ENCODE measurements around the gene COLEC12. TPM values are rescaled to one million over a fixed set of nuclear protein-coding genes. Genes with fewer than 3 reads are reported as not detected.
"Not testable (repeated sequence)": the region's sequence is repeated elsewhere in the genome, so short reads cannot be mapped to it uniquely, and the experiment has no call there.

COLEC12 gene
- polyA plus RNA-seq, 1 donor = 19.1 TPM

- Histone ChIP-seq H3K4me3 (ENCODE audit: low read length) (no peak overlapping the region), H3K36me3 (ENCODE audit: control insufficient read depth, insufficient read depth, low read length) (no peaks in the 10 kb centered on the region), H3K27me3 (ENCODE audit: control insufficient read depth, insufficient read depth, low read length) (no peaks in the 10 kb centered on the region), H3K9me3 (ENCODE audit: control insufficient read depth, low read depth, low read length) (no peaks in the 10 kb centered on the region), H3K27ac (ENCODE audit: low read length) (no peak overlapping the region), H3K4me1 (ENCODE audit: control insufficient read depth, insufficient read depth, low read length) (no peaks in the 10 kb centered on the region)
- no CpG with 5 or more reads among the region's 4 CpGs for WGBS (ENCODE audit: insufficient coverage, low lambda C conversion rate)
- no peak for DNase-seq
Observed at GRCh38 chr18:312415-312814, 188.1 kb downstream of the COLEC12 start.

GRCh38 chr18:310042-310441, 190.5 kb downstream of the COLEC12 start:
- no peak for DNase-seq
- Histone ChIP-seq H3K27ac (ENCODE audit: low read length) (no peak overlapping the region), H3K36me3 (ENCODE audit: control insufficient read depth, insufficient read depth, low read length) (no peaks in the 10 kb centered on the region), H3K27me3 (ENCODE audit: control insufficient read depth, insufficient read depth, low read length) (no peaks in the 10 kb centered on the region), H3K9me3 (ENCODE audit: control insufficient read depth, low read depth, low read length) (no peaks in the 10 kb centered on the region), H3K4me3 (ENCODE audit: low read length) (no peak overlapping the region), H3K4me1 (ENCODE audit: control insufficient read depth, insufficient read depth, low read length) (no peaks in the 10 kb centered on the region)

- H3K36me3 ChIP-seq (ENCODE audit: control insufficient read depth, insufficient read depth, low read length); H3K4me1 ChIP-seq (ENCODE audit: control insufficient read depth, insufficient read depth, low read length); DNase-seq; H3K27ac ChIP-seq (ENCODE audit: low read length); H3K9me3 ChIP-seq (ENCODE audit: control insufficient read depth, low read depth, low read length); H3K4me3 ChIP-seq (ENCODE audit: low read length); H3K27me3 ChIP-seq (ENCODE audit: control insufficient read depth, insufficient read depth, low read length): not testable (repeated sequence)
- no CpG with 5 or more reads among the region's 4 CpGs for WGBS (ENCODE audit: insufficient coverage, low lambda C conversion rate)
Observed at GRCh38 chr18:308086-308485, 192.4 kb downstream of the COLEC12 start.

- DNase-seq = peak in 1 of 2 donors; percentile 8
Observed at GRCh38 chr18:306608-307255, 193.8 kb downstream of the COLEC12 start.

GRCh38 chr18:305003-305501, 195.4 kb downstream of the COLEC12 start:
- WGBS (ENCODE audit: insufficient coverage, low lambda C conversion rate) = no CpG with 5 or more reads among the region's 6 CpGs
- Histone ChIP-seq H3K27me3 (ENCODE audit: control insufficient read depth, insufficient read depth, low read length) (no peaks in the 10 kb centered on the region), H3K27ac (ENCODE audit: low read length) (no peak overlapping the region), H3K4me3 (ENCODE audit: low read length) (no peak overlapping the region), H3K36me3 (ENCODE audit: control insufficient read depth, insufficient read depth, low read length) (no peaks in the 10 kb centered on the region), H3K4me1 (ENCODE audit: control insufficient read depth, insufficient read depth, low read length) (no peaks in the 10 kb centered on the region), H3K9me3 (ENCODE audit: control insufficient read depth, low read depth, low read length) (no peaks in the 10 kb centered on the region)
- DNase-seq = no peak

More at GRCh38 chr18:306608-307255, 193.8 kb downstream of the COLEC12 start:
- no peaks in the 10 kb centered on the region for H3K27me3 ChIP-seq (ENCODE audit: control insufficient read depth, insufficient read depth, low read length)
- H3K27ac ChIP-seq (ENCODE audit: low read length) = no peak overlapping the region
- no peaks in the 10 kb centered on the region for H3K9me3 ChIP-seq (ENCODE audit: control insufficient read depth, low read depth, low read length)
- 100% methylated on average over 4 of the region's 7 CpGs for WGBS (ENCODE audit: insufficient coverage, low lambda C conversion rate)
- no peaks in the 10 kb centered on the region for H3K36me3 ChIP-seq (ENCODE audit: control insufficient read depth, insufficient read depth, low read length)
- H3K4me1 ChIP-seq (ENCODE audit: control insufficient read depth, insufficient read depth, low read length) = no peaks in the 10 kb centered on the region
- no peak overlapping the region for H3K4me3 ChIP-seq (ENCODE audit: low read length)

GRCh38 chr18:303607-304006, 196.9 kb downstream of the COLEC12 start:
- Histone ChIP-seq H3K27ac (ENCODE audit: low read length) (no peak overlapping the region), H3K4me1 (ENCODE audit: control insufficient read depth, insufficient read depth, low read length) (no peaks in the 10 kb centered on the region), H3K36me3 (ENCODE audit: control insufficient read depth, insufficient read depth, low read length) (no peaks in the 10 kb centered on the region), H3K9me3 (ENCODE audit: control insufficient read depth, low read depth, low read length) (no peaks in the 10 kb centered on the region), H3K27me3 (ENCODE audit: control insufficient read depth, insufficient read depth, low read length) (no peaks in the 10 kb centered on the region), H3K4me3 (ENCODE audit: low read length) (no peak overlapping the region)
- no peak for DNase-seq
- no CpG with 5 or more reads among the region's 2 CpGs for WGBS (ENCODE audit: insufficient coverage, low lambda C conversion rate)

- H3K27ac ChIP-seq (ENCODE audit: low read length) = no peak overlapping the region
- no peak for DNase-seq
- H3K4me3 ChIP-seq (ENCODE audit: low read length) = no peak overlapping the region
Observed at GRCh38 chr18:303011-303410, 197.5 kb downstream of the COLEC12 start.

GRCh38 chr18:302097-302496, 198.4 kb downstream of the COLEC12 start:
- Histone ChIP-seq H3K9me3 (ENCODE audit: control insufficient read depth, low read depth, low read length) (no peaks in the 10 kb centered on the region), H3K36me3 (ENCODE audit: control insufficient read depth, insufficient read depth, low read length) (no peaks in the 10 kb centered on the region), H3K4me1 (ENCODE audit: control insufficient read depth, insufficient read depth, low read length) (no peaks in the 10 kb centered on the region), H3K27ac (ENCODE audit: low read length) (no peak overlapping the region), H3K4me3 (ENCODE audit: low read length) (no peak overlapping the region), H3K27me3 (ENCODE audit: control insufficient read depth, insufficient read depth, low read length) (no peaks in the 10 kb centered on the region)
- DNase-seq = no peak
- no CpG with 5 or more reads among the region's 7 CpGs for WGBS (ENCODE audit: insufficient coverage, low lambda C conversion rate)

More at GRCh38 chr18:303011-303410, 197.5 kb downstream of the COLEC12 start:
- H3K36me3 ChIP-seq (ENCODE audit: control insufficient read depth, insufficient read depth, low read length) = no peaks in the 10 kb centered on the region
- H3K27me3 ChIP-seq (ENCODE audit: control insufficient read depth, insufficient read depth, low read length) = no peaks in the 10 kb centered on the region
- H3K4me1 ChIP-seq (ENCODE audit: control insufficient read depth, insufficient read depth, low read length) = no peaks in the 10 kb centered on the region
- WGBS (ENCODE audit: insufficient coverage, low lambda C conversion rate) = no CpG with 5 or more reads among the region's 1 CpG
- H3K9me3 ChIP-seq (ENCODE audit: control insufficient read depth, low read depth, low read length) = no peaks in the 10 kb centered on the region

- Histone ChIP-seq H3K27ac (ENCODE audit: low read length) (no peak overlapping the region), H3K4me3 (ENCODE audit: low read length) (no peak overlapping the region), H3K36me3 (ENCODE audit: control insufficient read depth, insufficient read depth, low read length) (no peaks in the 10 kb centered on the region), H3K27me3 (ENCODE audit: control insufficient read depth, insufficient read depth, low read length) (no peaks in the 10 kb centered on the region), H3K4me1 (ENCODE audit: control insufficient read depth, insufficient read depth, low read length) (no peaks in the 10 kb centered on the region), H3K9me3 (ENCODE audit: control insufficient read depth, low read depth, low read length) (no peaks in the 10 kb centered on the region)
- no CpG with 5 or more reads among the region's 2 CpGs for WGBS (ENCODE audit: insufficient coverage, low lambda C conversion rate)
- DNase-seq = no peak
Observed at GRCh38 chr18:297936-298335, 202.6 kb downstream of the COLEC12 start.

GRCh38 chr18:295756-296490, 204.6 kb downstream of the COLEC12 start:
- H3K4me3 ChIP-seq (ENCODE audit: low read length) = no peak overlapping the region
- no CpG with 5 or more reads among the region's 3 CpGs for WGBS (ENCODE audit: insufficient coverage, low lambda C conversion rate)
- no peaks in the 10 kb centered on the region for H3K4me1 ChIP-seq (ENCODE audit: control insufficient read depth, insufficient read depth, low read length)

More at GRCh38 chr18:295756-296490, 204.6 kb downstream of the COLEC12 start:
- H3K36me3 ChIP-seq (ENCODE audit: control insufficient read depth, insufficient read depth, low read length) = no peaks in the 10 kb centered on the region
- no peak for DNase-seq
- no peaks in the 10 kb centered on the region for H3K27me3 ChIP-seq (ENCODE audit: control insufficient read depth, insufficient read depth, low read length)
- no peak overlapping the region for H3K27ac ChIP-seq (ENCODE audit: low read length)
- no peaks in the 10 kb centered on the region for H3K9me3 ChIP-seq (ENCODE audit: control insufficient read depth, low read depth, low read length)

Data from large intestine (tissue), 3 donors.